Measurements from ENCODE around the gene CNTD1. TPM values are rescaled to one million over a fixed set of nuclear protein-coding genes. Genes with fewer than 3 reads are reported as not detected.
A peak's percentile ranks its signal among the peaks of the same experiment; 100 is the strongest.

The CNTD1 gene
- total RNA-seq, 1 experiment from 2014 or later: 0.13 TPM

- Histone ChIP-seq H3K9me3 (ENCODE audit: control insufficient read depth, insufficient read depth, low read depth, low read length) (no peaks in the 10 kb centered on the region), H3K36me3 (ENCODE audit: control insufficient read depth, insufficient read depth, low read length) (no peaks in the 10 kb centered on the region), H3K27me3 (ENCODE audit: control insufficient read depth, insufficient read depth, low read length) (no peaks in the 10 kb centered on the region), H3K27ac (ENCODE audit: low read length) (no peak overlapping the region), H3K4me3 (ENCODE audit: low read depth in 2 of 2, low read length in 2 of 2) (no peak overlapping the region), H3K4me1 (ENCODE audit: control insufficient read depth, insufficient read depth, low read length) (peaks cover 28% of the 10 kb centered on the region)
- DNase-seq (ENCODE audit: low read depth, low spot score): no peak
- intact Hi-C loops (cut with micrococcal nuclease; ENCODE audit: unreplicated experiment): no loop called here
- CTCF ChIA-PET: no interaction called here
- ATAC-seq: no peak
- no peak for TF ChIP-seq POLR2AphosphoS5 (IDR thresholded peaks at IDR 0.05; ENCODE audit: low read depth, low read length)
- TF ChIP-seq, protein P1, sequence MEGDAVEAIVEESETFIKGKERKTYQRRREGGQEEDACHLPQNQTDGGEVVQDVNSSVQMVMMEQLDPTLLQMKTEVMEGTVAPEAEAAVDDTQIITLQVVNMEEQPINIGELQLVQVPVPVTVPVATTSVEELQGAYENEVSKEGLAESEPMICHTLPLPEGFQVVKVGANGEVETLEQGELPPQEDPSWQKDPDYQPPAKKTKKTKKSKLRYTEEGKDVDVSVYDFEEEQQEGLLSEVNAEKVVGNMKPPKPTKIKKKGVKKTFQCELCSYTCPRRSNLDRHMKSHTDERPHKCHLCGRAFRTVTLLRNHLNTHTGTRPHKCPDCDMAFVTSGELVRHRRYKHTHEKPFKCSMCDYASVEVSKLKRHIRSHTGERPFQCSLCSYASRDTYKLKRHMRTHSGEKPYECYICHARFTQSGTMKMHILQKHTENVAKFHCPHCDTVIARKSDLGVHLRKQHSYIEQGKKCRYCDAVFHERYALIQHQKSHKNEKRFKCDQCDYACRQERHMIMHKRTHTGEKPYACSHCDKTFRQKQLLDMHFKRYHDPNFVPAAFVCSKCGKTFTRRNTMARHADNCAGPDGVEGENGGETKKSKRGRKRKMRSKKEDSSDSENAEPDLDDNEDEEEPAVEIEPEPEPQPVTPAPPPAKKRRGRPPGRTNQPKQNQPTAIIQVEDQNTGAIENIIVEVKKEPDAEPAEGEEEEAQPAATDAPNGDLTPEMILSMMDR (IDR thresholded peaks at IDR 0.05): no peak
- TF ChIP-seq, protein P2, sequence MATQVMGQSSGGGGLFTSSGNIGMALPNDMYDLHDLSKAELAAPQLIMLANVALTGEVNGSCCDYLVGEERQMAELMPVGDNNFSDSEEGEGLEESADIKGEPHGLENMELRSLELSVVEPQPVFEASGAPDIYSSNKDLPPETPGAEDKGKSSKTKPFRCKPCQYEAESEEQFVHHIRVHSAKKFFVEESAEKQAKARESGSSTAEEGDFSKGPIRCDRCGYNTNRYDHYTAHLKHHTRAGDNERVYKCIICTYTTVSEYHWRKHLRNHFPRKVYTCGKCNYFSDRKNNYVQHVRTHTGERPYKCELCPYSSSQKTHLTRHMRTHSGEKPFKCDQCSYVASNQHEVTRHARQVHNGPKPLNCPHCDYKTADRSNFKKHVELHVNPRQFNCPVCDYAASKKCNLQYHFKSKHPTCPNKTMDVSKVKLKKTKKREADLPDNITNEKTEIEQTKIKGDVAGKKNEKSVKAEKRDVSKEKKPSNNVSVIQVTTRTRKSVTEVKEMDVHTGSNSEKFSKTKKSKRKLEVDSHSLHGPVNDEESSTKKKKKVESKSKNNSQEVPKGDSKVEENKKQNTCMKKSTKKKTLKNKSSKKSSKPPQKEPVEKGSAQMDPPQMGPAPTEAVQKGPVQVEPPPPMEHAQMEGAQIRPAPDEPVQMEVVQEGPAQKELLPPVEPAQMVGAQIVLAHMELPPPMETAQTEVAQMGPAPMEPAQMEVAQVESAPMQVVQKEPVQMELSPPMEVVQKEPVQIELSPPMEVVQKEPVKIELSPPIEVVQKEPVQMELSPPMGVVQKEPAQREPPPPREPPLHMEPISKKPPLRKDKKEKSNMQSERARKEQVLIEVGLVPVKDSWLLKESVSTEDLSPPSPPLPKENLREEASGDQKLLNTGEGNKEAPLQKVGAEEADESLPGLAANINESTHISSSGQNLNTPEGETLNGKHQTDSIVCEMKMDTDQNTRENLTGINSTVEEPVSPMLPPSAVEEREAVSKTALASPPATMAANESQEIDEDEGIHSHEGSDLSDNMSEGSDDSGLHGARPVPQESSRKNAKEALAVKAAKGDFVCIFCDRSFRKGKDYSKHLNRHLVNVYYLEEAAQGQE (IDR thresholded peaks at IDR 0.05; ENCODE audit: insufficient read depth in 1 of 2, low read depth in 2 of 2, low read length in 1 of 2): no peak
- no TSS peak for BruUV-seq (replicated peaks)
- in situ Hi-C loops (cut with HindIII; ENCODE audit: low pct_unique_long_range_greater_than_20kb, low sequenced_read_pairs): no loop called here
- POLR2A ChIA-PET: no interaction called here
Measured at GRCh38 chr17:42778570-42778969, 20.1 kb upstream of the CNTD1 start.

DNA sequence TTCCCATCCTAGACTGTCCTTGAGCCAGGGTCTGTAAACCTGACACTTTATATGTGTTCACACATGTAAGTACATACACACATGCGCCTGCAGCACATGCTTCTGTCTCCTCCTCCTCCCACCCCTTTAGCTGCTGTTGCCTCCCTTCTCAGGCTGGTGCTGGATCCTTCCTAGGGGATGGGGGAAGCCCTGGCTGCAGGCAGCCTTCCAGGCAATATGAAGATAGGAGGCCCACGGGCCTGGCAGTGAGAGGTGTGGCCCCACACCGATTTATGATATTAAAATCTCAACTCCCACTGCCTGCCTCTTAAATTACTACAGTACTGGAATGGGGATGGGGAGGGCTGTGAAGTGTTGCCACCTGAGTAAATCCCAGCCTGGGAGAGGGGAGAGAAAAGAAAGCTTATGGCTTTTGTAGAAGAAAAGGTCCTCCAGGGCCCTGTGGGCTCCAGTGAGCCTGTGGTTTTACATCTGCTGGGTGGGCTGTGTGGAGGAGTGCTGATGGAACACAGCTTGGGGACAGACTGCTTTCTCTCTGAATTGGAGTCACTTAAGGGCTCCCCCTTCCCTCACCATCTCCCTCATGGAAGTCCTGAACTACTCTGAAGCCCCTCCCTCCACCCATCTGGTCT lies 19.2 kb upstream of the CNTD1 start:
- in situ Hi-C loops (cut with HindIII; ENCODE audit: low pct_unique_long_range_greater_than_20kb, low sequenced_read_pairs): no loop called here
- Histone ChIP-seq H3K27me3 (ENCODE audit: control insufficient read depth, insufficient read depth, low read length) (no peaks in the 10 kb centered on the region), H3K4me1 (ENCODE audit: control insufficient read depth, insufficient read depth, low read length) (peaks cover 23% of the 10 kb centered on the region), H3K4me3 (ENCODE audit: low read depth in 2 of 2, low read length in 2 of 2) (peak overlapping the region in 1 of 2 experiments; percentile 56; a peak in 1 of 4 replicates), H3K9me3 (ENCODE audit: control insufficient read depth, insufficient read depth, low read depth, low read length) (no peaks in the 10 kb centered on the region), H3K36me3 (ENCODE audit: control insufficient read depth, insufficient read depth, low read length) (no peaks in the 10 kb centered on the region), H3K27ac (ENCODE audit: low read length) (no peak overlapping the region)
- ChIA-PET POLR2A (no interaction called here), CTCF (interaction anchor here (0.6 kb wide), 1 partner anchor 180 kb away, joined by 5 read pairs; no protein-coding TSS in a partner anchor)
- no TSS peak for BruUV-seq (replicated peaks)
- intact Hi-C loops (cut with micrococcal nuclease; ENCODE audit: unreplicated experiment): no loop called here
- TF ChIP-seq SIN3A (IDR thresholded peaks at IDR 0.05; ENCODE audit: borderline replicate concordance, insufficient read depth, low read depth, low read length) (no peak), TCF7L2 (IDR thresholded peaks at IDR 0.05; ENCODE audit: low read depth, low read length) (no peak), POLR2AphosphoS5 (IDR thresholded peaks at IDR 0.05; ENCODE audit: low read depth, low read length) (no peak)
- DNase-seq (ENCODE audit: low read depth, low spot score) (no peak), ATAC-seq (0 out of 2 replicates have a peak, but pooled peaks have one; percentile 1)
